Breast epithelium (tissue), 3 donors: ENCODE data around the gene SLC29A4.

ENCODE experiments used
- CTCF ChIP-seq, 3 donors: fragments of 450-650 bp; IDR thresholded peaks; one replicate each; pipeline ENCODE4 v1.5.1; 2016 to 2017; ENCODE audit warnings: antibody characterized with exemption in 3 of 3, mild to moderate bottlenecking in 3 of 3, moderate library complexity in 3 of 3
- POLR2A ChIP-seq: fragments of 450-650 bp; IDR thresholded peaks from one replicate; pipeline ENCODE4 v1.6.1; 2016; ENCODE audit warnings: antibody characterized with exemption, mild to moderate bottlenecking, moderate library complexity

GRCh38 chr7:5332579-5332978 lies 49.8 kb downstream of the SLC29A4 start:
- no peak for TF ChIP-seq CTCF (IDR thresholded peaks at IDR 0.05)
- no peak for TF ChIP-seq POLR2A
